ENCODE results near the gene SHANK1.

- TF ChIP-seq POLR2A (IDR thresholded peaks at IDR 0.05) (no peak), CTCF (IDR thresholded peaks at IDR 0.05) (no peak)
Measured at GRCh38 chr19:50710094-50710493, 9.5 kb downstream of the SHANK1 start.
